IMR-90 (cell line): Measurements from ENCODE around the gene HLA-C. TPM values are rescaled to one million over a fixed set of nuclear protein-coding genes. Genes with fewer than 3 reads are reported as not detected.

Source experiments
- ATAC-seq: fragments of 200-7000 bp; cut with Tn5 transposase; 2 replicates; pipeline ENCODE4 v1.9.1; 2020; ENCODE audit warnings: low read depth, mild to moderate bottlenecking, moderate library complexity
- BruUV-seq: library from RNA; stranded (reverse); fragments of 400-500 nt; replicated peaks from 2 replicates; lab custom pipeline; 2021; lab: Mats Ljungman, UMichigan
- CTCF ChIA-PET: fragments of 300-600 bp; formaldehyde crosslinking; extraction: SDS; loops from one replicate; lab custom pipeline; 2021; ENCODE audit warnings: antibody characterized with exemption; lab: Yijun Ruan, JAX
- POLR2A ChIA-PET: fragments of 300-600 bp; sonication (Branson Sonifier 250); formaldehyde crosslinking; loops from one replicate; lab custom pipeline; 2022; ENCODE audit warnings: antibody characterized with exemption; ENCODE audit not compliant: unreplicated experiment; lab: Charles Lee
- DNase-seq: peaks from one replicate; pipeline ENCODE4 v3.0.0; 2013
- H2AFZ ChIP-seq: replicated peaks from 2 replicates; pipeline ENCODE3; 2013; ENCODE audit warnings: low read length, mild to moderate bottlenecking; ENCODE audit not compliant: poor library complexity
- H2AK5ac ChIP-seq: 2 replicates; pipeline ENCODE4 v1.6.1; 2013; ENCODE audit warnings: low read depth, low read length, inconsistent platforms
- H2AK9ac ChIP-seq: replicated peaks from 2 replicates; pipeline ENCODE3; 2013; ENCODE audit warnings: mild to moderate bottlenecking, low read depth, low read length, moderate library complexity; ENCODE audit not compliant: poor library complexity
- H2BK120ac ChIP-seq: 2 replicates; pipeline ENCODE4 v1.6.1; 2013; ENCODE audit warnings: low read depth, low read length, inconsistent platforms
- H2BK15ac ChIP-seq: 3 replicates; pipeline ENCODE4 v1.6.1; 2013; ENCODE audit warnings: low read depth, low read length, inconsistent platforms
- H2BK20ac ChIP-seq: 2 replicates; pipeline ENCODE4 v1.6.1; 2013; ENCODE audit warnings: low read depth, mild to moderate bottlenecking, inconsistent platforms, low read length, moderate library complexity
- H2BK5ac ChIP-seq: 2 replicates; pipeline ENCODE4 v1.6.1; 2013; ENCODE audit warnings: mild to moderate bottlenecking, low read depth, low read length, inconsistent platforms; ENCODE audit not compliant: poor library complexity, severe bottlenecking
- H3K14ac ChIP-seq: replicated peaks from 2 replicates; pipeline ENCODE4 v1.6.1; 2013; ENCODE audit warnings: low read depth, low read length, inconsistent platforms
- H3K18ac ChIP-seq: 2 replicates; pipeline ENCODE4 v1.6.1; 2013; ENCODE audit warnings: low read depth, low read length, control low read depth
- H3K23ac ChIP-seq: 2 replicates; pipeline ENCODE4 v1.6.1; 2013; ENCODE audit warnings: low read depth, low read length, inconsistent platforms
- H3K27ac ChIP-seq: 2 replicates; pipeline ENCODE4 v1.5.1; 2013; ENCODE audit warnings: mild to moderate bottlenecking, control low read depth, low read length; ENCODE audit not compliant: insufficient read depth
- H3K27me3 ChIP-seq: 2 replicates; pipeline ENCODE4 v1.6.1; 2013; ENCODE audit warnings: low read length; ENCODE audit not compliant: control insufficient read depth, insufficient read depth
- H3K36me3 ChIP-seq: 2 replicates; pipeline ENCODE4 v1.6.1; 2013; ENCODE audit warnings: low read length, mixed read lengths; ENCODE audit not compliant: control insufficient read depth, insufficient read depth
- H3K4ac ChIP-seq: 2 replicates; pipeline ENCODE4 v1.6.1; 2013; ENCODE audit warnings: low read depth, low read length, inconsistent platforms
- H3K4me1 ChIP-seq: 2 replicates; pipeline ENCODE4 v1.6.1; 2013; ENCODE audit warnings: low read length, mixed read lengths; ENCODE audit not compliant: control insufficient read depth, insufficient read depth
- H3K4me2 ChIP-seq: 2 replicates; pipeline ENCODE4 v1.6.1; 2013; ENCODE audit warnings: low read depth, mild to moderate bottlenecking, control low read depth, low read length, moderate library complexity
- H3K4me3 ChIP-seq: 2 replicates; pipeline ENCODE4 v1.5.1; 2013; ENCODE audit warnings: low read depth, mild to moderate bottlenecking, control low read depth, low read length, moderate library complexity; ENCODE audit not compliant: insufficient read depth
- H3K56ac ChIP-seq: 2 replicates; pipeline ENCODE4 v1.6.1; 2013; ENCODE audit warnings: low read length, inconsistent platforms; ENCODE audit not compliant: insufficient read depth; ENCODE audit errors: extremely low read depth
- H3K79me1 ChIP-seq, 2 experiments: 2 replicates each; pipeline ENCODE4 v1.6.1; 2013; ENCODE audit warnings: low read length in 2 of 2, inconsistent platforms in 1 of 2, low read depth in 1 of 2
- H3K9ac ChIP-seq: 2 replicates; pipeline ENCODE4 v1.6.1; 2013; ENCODE audit warnings: low read depth, low read length, control low read depth
- H3K9me1 ChIP-seq: 2 replicates; pipeline ENCODE4 v1.6.1; 2013; ENCODE audit warnings: low read length, inconsistent platforms; ENCODE audit not compliant: insufficient read depth
- H3K9me3 ChIP-seq: 2 replicates; pipeline ENCODE4 v1.6.1; 2013; ENCODE audit warnings: low read length; ENCODE audit not compliant: control insufficient read depth, insufficient read depth
- H4K20me1 ChIP-seq: 2 replicates; pipeline ENCODE4 v1.6.1; 2013; ENCODE audit warnings: low read length, inconsistent platforms; ENCODE audit not compliant: insufficient read depth
- H4K5ac ChIP-seq: 2 replicates; pipeline ENCODE4 v1.6.1; 2013; ENCODE audit warnings: mild to moderate bottlenecking, low read depth, low read length, control low read depth
- H4K8ac ChIP-seq, 2 experiments: 2 replicates each; pipeline ENCODE4 v1.6.1; 2013; ENCODE audit warnings: low read depth in 2 of 2, low read length in 2 of 2, control low read depth in 1 of 2, inconsistent platforms in 1 of 2
- H4K91ac ChIP-seq: 2 replicates; pipeline ENCODE4 v1.6.1; 2013; ENCODE audit warnings: low read depth, low read length, inconsistent platforms; ENCODE audit not compliant: insufficient read depth
- BHLHE40 ChIP-seq: fragments of 150-350 bp; IDR thresholded peaks from 2 replicates; pipeline ENCODE4 v1.6.1; 2016; ENCODE audit warnings: mild to moderate bottlenecking, low read depth, low read length
- CEBPB ChIP-seq: IDR thresholded peaks from 2 replicates; pipeline ENCODE4 v1.6.1; 2012; ENCODE audit warnings: low read depth, low read length, improper control_type of control experiment
- CHD1 ChIP-seq: IDR thresholded peaks from 2 replicates; pipeline ENCODE4 v1.6.1; 2012; ENCODE audit warnings: low read depth, low read length, improper control_type of control experiment
- FOS ChIP-seq: fragments of 150-350 bp; IDR thresholded peaks from 2 replicates; pipeline ENCODE4 v1.6.1; 2016; ENCODE audit warnings: low read depth, low read length
- MAFK ChIP-seq: IDR thresholded peaks from 2 replicates; pipeline ENCODE4 v1.6.1; 2012; ENCODE audit warnings: low read depth, low read length, improper control_type of control experiment
- MAZ ChIP-seq: IDR thresholded peaks from 2 replicates; pipeline ENCODE4 v1.6.1; 2012; ENCODE audit warnings: low read depth, mild to moderate bottlenecking, low read length, improper control_type of control experiment, moderate library complexity, borderline replicate concordance
- MXI1 ChIP-seq: IDR thresholded peaks from 2 replicates; pipeline ENCODE4 v1.6.1; 2012; ENCODE audit warnings: low read depth, mild to moderate bottlenecking, low read length, moderate library complexity, borderline replicate concordance
- NFE2L2 ChIP-seq: fragments of 150-350 bp; IDR thresholded peaks from 2 replicates; pipeline ENCODE4 v1.6.1; 2016; ENCODE audit warnings: low read depth, mild to moderate bottlenecking, low read length
- POLR2A ChIP-seq: IDR thresholded peaks from 2 replicates; pipeline ENCODE4 v1.6.1; 2012; ENCODE audit warnings: mild to moderate bottlenecking, low read depth, low read length
- RAD21 ChIP-seq: IDR thresholded peaks from 2 replicates; pipeline ENCODE4 v1.6.1; 2012; ENCODE audit warnings: low read length, improper control_type of control experiment
- RCOR1 ChIP-seq: IDR thresholded peaks from 2 replicates; pipeline ENCODE4 v1.6.1; 2012; ENCODE audit warnings: mild to moderate bottlenecking, low read length, improper control_type of control experiment; ENCODE audit not compliant: insufficient replicate concordance
- RFX5 ChIP-seq: IDR thresholded peaks from 2 replicates; pipeline ENCODE4 v1.8.0; 2012; ENCODE audit warnings: low read depth, mild to moderate bottlenecking, low read length, moderate library complexity
- USF2 ChIP-seq: fragments of 150-350 bp; IDR thresholded peaks from 2 replicates; pipeline ENCODE4 v1.6.1; 2017; ENCODE audit warnings: mild to moderate bottlenecking, antibody characterized with exemption, low read length, low read depth
- WGBS, 2 experiments: methylation state at CpG; one replicate each; pipeline versions ENCODE4 v1.1.5 to v1.1.7; 2013; ENCODE audit warnings: missing lambda C conversion rate in 2 of 2; ENCODE audit not compliant: insufficient read length in 1 of 2; ENCODE audit errors: extremely low coverage in 2 of 2; 5-methylcytosine and 5-hydroxymethylcytosine counted together
- dilution Hi-C: fragments of 300-500 bp; cut with HindIII; formaldehyde crosslinking; loops from one replicate; pipeline ENCODE4 v1.14.3; 2018; ENCODE audit warnings: low sequenced_read_pairs; ENCODE audit not compliant: unreplicated experiment
- in situ Hi-C: fragments of 300-500 bp; cut with MboI; formaldehyde crosslinking; loops from 3 replicates; pipeline ENCODE4 v1.14.3; 2019; ENCODE audit warnings: low sequenced_read_pairs, inconsistent platforms, mixed read lengths
- intact Hi-C: fragments of 100-400 bp; cut with micrococcal nuclease; formaldehyde crosslinking; loops from 2 replicates; pipeline ENCODE4 v1.10.0; 2022
- polyA plus RNA-seq, 3 experiments: library from polyadenylated mRNA; depleted of rRNA; stranded (reverse); fragments of >200 nt; gene quantifications; 2 replicates each; pipeline ENCODE4 v1.2.3, GENCODE V29; 2012; ENCODE audit warnings: low replicate concordance in 1 of 3
- total RNA-seq: library from RNA; depleted of rRNA; stranded (reverse); fragments of >200 nt; gene quantifications from 2 replicates; pipeline ENCODE4 v1.2.3, GENCODE V29; 2012
- TF ChIP-seq, protein P1 (sequence below): conservative IDR thresholded peaks from 2 replicates; pipeline ENCODE4 v1.5.1; 2012; ENCODE audit warnings: mild to moderate bottlenecking, low read depth, low read length, improper control_type of control experiment
- TF ChIP-seq, protein P2 (sequence below): fragments of 150-350 bp; IDR thresholded peaks from 2 replicates; pipeline ENCODE4 v1.6.1; 2016; ENCODE audit warnings: low read depth, mild to moderate bottlenecking, low read length, moderate library complexity, borderline replicate concordance

Gene HLA-C
- total and polyA plus RNA-seq, 2 of the 4 experiments (the other 2 are of a cell fraction) = 8.8 to 87.3 TPM

DNA sequence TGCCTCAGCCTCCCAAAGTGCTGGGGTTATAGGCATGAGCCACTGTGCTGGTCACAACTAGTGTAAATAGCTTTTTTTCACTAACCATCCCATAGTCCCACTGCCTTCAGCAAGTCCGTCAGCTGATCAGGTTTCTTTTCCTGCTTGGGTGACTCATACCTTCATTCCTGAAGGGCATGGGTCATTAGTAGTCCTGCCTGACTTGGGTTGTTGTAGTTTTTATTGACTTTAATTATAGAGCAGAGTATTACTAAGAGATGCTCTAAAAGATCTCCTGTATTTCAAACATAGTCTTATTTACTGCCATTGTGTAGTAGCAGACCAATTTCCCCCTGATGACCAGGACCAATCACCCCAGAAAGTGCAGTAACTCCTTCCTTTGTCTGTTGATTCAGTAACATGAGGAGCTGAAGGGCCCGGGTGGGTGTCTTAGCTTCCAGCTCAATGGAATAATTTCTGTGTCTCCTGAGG is 25.8 kb downstream of the HLA-C start:
- no peaks in the 10 kb centered on the region for H3K79me1 ChIP-seq
- no peak overlapping the region for H2BK15ac ChIP-seq
- CTCF ChIA-PET = no interaction called here
- no peak overlapping the region for H3K4me2 ChIP-seq
- H2BK120ac ChIP-seq = no peak overlapping the region
- intact Hi-C loops (no loop called here), in situ Hi-C loops (no loop called here), dilution Hi-C loops (no loop called here)
- no peak overlapping the region for H3K56ac ChIP-seq
- H2AFZ ChIP-seq = no peak overlapping the region
- no peaks in the 10 kb centered on the region for H3K9me3 ChIP-seq
- POLR2A ChIA-PET = no interaction called here
- H2BK20ac ChIP-seq = no peak overlapping the region
- no peak for TF ChIP-seq RAD21
- no peak for TF ChIP-seq NFE2L2
- TF ChIP-seq FOS = peak; percentile 67
- TF ChIP-seq POLR2A = no peak
- no peak for TF ChIP-seq MXI1
- TF ChIP-seq RCOR1 = no peak
- TF ChIP-seq MAFK = no peak
- TF ChIP-seq USF2 = peak; percentile 65
- no peak for TF ChIP-seq CEBPB
- no peak for TF ChIP-seq BHLHE40
- no peak for TF ChIP-seq RFX5
- TF ChIP-seq, protein P1, sequence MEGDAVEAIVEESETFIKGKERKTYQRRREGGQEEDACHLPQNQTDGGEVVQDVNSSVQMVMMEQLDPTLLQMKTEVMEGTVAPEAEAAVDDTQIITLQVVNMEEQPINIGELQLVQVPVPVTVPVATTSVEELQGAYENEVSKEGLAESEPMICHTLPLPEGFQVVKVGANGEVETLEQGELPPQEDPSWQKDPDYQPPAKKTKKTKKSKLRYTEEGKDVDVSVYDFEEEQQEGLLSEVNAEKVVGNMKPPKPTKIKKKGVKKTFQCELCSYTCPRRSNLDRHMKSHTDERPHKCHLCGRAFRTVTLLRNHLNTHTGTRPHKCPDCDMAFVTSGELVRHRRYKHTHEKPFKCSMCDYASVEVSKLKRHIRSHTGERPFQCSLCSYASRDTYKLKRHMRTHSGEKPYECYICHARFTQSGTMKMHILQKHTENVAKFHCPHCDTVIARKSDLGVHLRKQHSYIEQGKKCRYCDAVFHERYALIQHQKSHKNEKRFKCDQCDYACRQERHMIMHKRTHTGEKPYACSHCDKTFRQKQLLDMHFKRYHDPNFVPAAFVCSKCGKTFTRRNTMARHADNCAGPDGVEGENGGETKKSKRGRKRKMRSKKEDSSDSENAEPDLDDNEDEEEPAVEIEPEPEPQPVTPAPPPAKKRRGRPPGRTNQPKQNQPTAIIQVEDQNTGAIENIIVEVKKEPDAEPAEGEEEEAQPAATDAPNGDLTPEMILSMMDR = no peak
- TF ChIP-seq, protein P2, sequence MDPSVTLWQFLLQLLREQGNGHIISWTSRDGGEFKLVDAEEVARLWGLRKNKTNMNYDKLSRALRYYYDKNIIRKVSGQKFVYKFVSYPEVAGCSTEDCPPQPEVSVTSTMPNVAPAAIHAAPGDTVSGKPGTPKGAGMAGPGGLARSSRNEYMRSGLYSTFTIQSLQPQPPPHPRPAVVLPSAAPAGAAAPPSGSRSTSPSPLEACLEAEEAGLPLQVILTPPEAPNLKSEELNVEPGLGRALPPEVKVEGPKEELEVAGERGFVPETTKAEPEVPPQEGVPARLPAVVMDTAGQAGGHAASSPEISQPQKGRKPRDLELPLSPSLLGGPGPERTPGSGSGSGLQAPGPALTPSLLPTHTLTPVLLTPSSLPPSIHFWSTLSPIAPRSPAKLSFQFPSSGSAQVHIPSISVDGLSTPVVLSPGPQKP = no peak
- no peak for TF ChIP-seq MAZ
- TF ChIP-seq CHD1 = no peak
- 0 out of 2 replicates have a peak, but pooled peaks cover 2% of the 10 kb centered on the region for H3K4me1 ChIP-seq
- peaks cover 7% of the 10 kb centered on the region for H3K27me3 ChIP-seq
- H2AK9ac ChIP-seq = no peak overlapping the region
- H4K8ac ChIP-seq = no peak overlapping the region
- H4K20me1 ChIP-seq = no peaks in the 10 kb centered on the region
- no CpG with 5 or more reads among the region's 2 CpGs for WGBS, 2 experiments
- DNase-seq (peak; percentile 84), ATAC-seq (peak; percentile 98)
- H3K36me3 ChIP-seq = no peaks in the 10 kb centered on the region
- no peak overlapping the region for H3K23ac ChIP-seq
- no peak overlapping the region for H3K18ac ChIP-seq
- H4K91ac ChIP-seq = no peak overlapping the region
- no peak overlapping the region for H3K9ac ChIP-seq
- BruUV-seq = no TSS peak
- no peak overlapping the region for H3K14ac ChIP-seq
- H3K27ac ChIP-seq = no peak overlapping the region
- no peak overlapping the region for H3K4me3 ChIP-seq
- H4K5ac ChIP-seq = no peak overlapping the region
- H3K4ac ChIP-seq = no peak overlapping the region
- H2AK5ac ChIP-seq = no peak overlapping the region; the same call in 1 of the 2 replicates
- no peak overlapping the region for H2BK5ac ChIP-seq
- H3K9me1 ChIP-seq = no peaks in the 10 kb centered on the region
